Sigmoid colon (tissue), 7 donors: ENCODE results near the gene RMND1. TPM values are rescaled to one million over a fixed set of nuclear protein-coding genes. Genes with fewer than 3 reads are reported as not detected.
A peak's percentile ranks its signal among the peaks of the same experiment; 100 is the strongest.

Source experiments
- DNase-seq: peaks from one replicate; pipeline ENCODE4 v3.0.0-alpha.2; 2019
- H3K27ac ChIP-seq, 4 donors: fragments of 200-600 bp; sonication (generic); one replicate each; pipeline ENCODE4 v1.5.1; 2016 to 2019; ENCODE audit warnings: mild to moderate bottlenecking in 1 of 4
- H3K27me3 ChIP-seq, 3 donors: fragments of 200-600 bp; sonication (generic); one replicate each; pipeline ENCODE4 v1.5.1; 2019; ENCODE audit warnings: mild to moderate bottlenecking in 1 of 3
- H3K36me3 ChIP-seq, 4 donors: fragments of 200-600 bp; sonication (generic); one replicate each; pipeline ENCODE4 v1.5.1; 2016 to 2019
- H3K4me1 ChIP-seq, 4 donors: fragments of 200-600 bp; sonication (generic); one replicate each; pipeline ENCODE4 v1.5.1; 2017 to 2019
- H3K4me3 ChIP-seq, 4 donors: fragments of 200-600 bp; sonication (generic); one replicate each; pipeline ENCODE4 v1.5.1; 2017 to 2019; ENCODE audit warnings: mild to moderate bottlenecking in 2 of 4, moderate library complexity in 1 of 4
- H3K9me3 ChIP-seq, 4 donors: fragments of 200-600 bp in 3 of 4; sonication (generic) in 3 of 4; one replicate each; pipeline versions ENCODE4 v1.5.1 to v1.6.1; 2013 to 2019
- CTCF ChIP-seq, 4 experiments: fragments of 450-650 bp in 3 of 4; fragments of 200-600 bp in 1 of 4; IDR thresholded peaks; one replicate each; pipeline ENCODE4 v1.5.1; 2016 to 2019; ENCODE audit warnings: antibody characterized with exemption in 4 of 4, mild to moderate bottlenecking in 3 of 4, moderate library complexity in 2 of 4
- EP300 ChIP-seq, 4 donors: sonication (generic); formaldehyde crosslinking; IDR thresholded peaks; one replicate each; pipeline ENCODE4 v1.6.1; 2017; ENCODE audit warnings: antibody characterized with exemption in 4 of 4
- POLR2A ChIP-seq, 2 donors: fragments of 450-650 bp; IDR thresholded peaks; one replicate each; pipeline ENCODE4 v1.6.1; 2016; ENCODE audit warnings: antibody characterized with exemption in 2 of 2, mild to moderate bottlenecking in 2 of 2, moderate library complexity in 2 of 2
- POLR2AphosphoS5 ChIP-seq, 4 donors: sonication (generic); formaldehyde crosslinking; IDR thresholded peaks; one replicate each; pipeline ENCODE4 v1.6.1; 2017; ENCODE audit warnings: antibody characterized with exemption in 4 of 4
- WGBS, 2 donors: extraction: QIAGEN DNeasy Blood & Tissue Kit; methylation state at CpG; one replicate each; pipeline ENCODE4 v1.1.7; 2013; 5-methylcytosine and 5-hydroxymethylcytosine counted together
- intact Hi-C: fragments of 100-400 bp; cut with DNase I; formaldehyde crosslinking; loops from one replicate; pipeline ENCODE4 v1.15.1; 2023
- polyA plus RNA-seq, 3 donors: library from polyadenylated mRNA; stranded (reverse); fragments of 200-250 nt; gene quantifications; one replicate each; pipeline ENCODE4 v1.2.3, GENCODE V29; 2013
- total RNA-seq, 4 donors: library from RNA; depleted of rRNA; stranded (reverse); fragments of >200 nt; gene quantifications; one replicate each; pipeline ENCODE4 v1.1.0, GENCODE V29; 2016
- donor health status: healthy with polysubstance abuse.
- donor health status: Bipolar disorder and iron deficiency.
- donor health status: healthy.

The RMND1 gene
- total and polyA plus RNA-seq, 7 donors: 12.4 to 26.3 (median 16.9) TPM

GRCh38 chr6:151495380-151495779 lies 43.5 kb upstream of the RMND1 start:
- Histone ChIP-seq H3K36me3 (no peaks in the 10 kb centered on the region), H3K27ac (no peak overlapping the region), H3K4me3 (no peak overlapping the region), H3K9me3 (no peaks in the 10 kb centered on the region), H3K4me1 (peaks cover 0 to 20% (median 7%) of the 10 kb centered on the region in 4 donors), H3K27me3 (peaks cover 0 to 35% (median 15%) of the 10 kb centered on the region in 3 donors)
- intact Hi-C loops: no loop called here
- WGBS, 2 donors: 88 to 91% methylated on average over 9 of the region's 9 CpGs
- TF ChIP-seq POLR2AphosphoS5 (IDR thresholded peaks at IDR 0.05) (no peak), EP300 (IDR thresholded peaks at IDR 0.05) (no peak), POLR2A (IDR thresholded peaks at IDR 0.05) (no peak), CTCF (IDR thresholded peaks at IDR 0.05) (no peak)
- no peak for DNase-seq

DNA sequence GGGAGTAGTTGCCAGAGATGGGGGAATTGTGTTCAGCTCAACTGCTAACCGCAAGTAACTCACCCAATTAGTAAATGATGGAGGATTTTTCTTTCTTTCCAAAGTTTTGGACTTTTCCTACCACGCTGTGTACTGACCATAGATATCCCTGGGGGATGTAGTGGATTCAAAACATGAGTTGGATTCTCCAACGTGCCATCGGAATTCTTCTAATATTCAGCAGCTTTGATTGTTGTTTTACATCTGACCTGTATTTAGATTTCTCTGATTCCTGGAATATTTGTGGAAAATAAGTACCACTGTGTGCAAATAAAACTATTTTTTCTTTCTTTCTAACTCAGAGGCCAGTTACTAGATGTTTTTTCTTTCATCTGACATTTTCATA lies 43.0 kb upstream of the RMND1 start:
- H3K4me1 ChIP-seq: peaks cover 0 to 20% (median 7%) of the 10 kb centered on the region in 4 donors
- TF ChIP-seq POLR2AphosphoS5 (IDR thresholded peaks at IDR 0.05) (no peak), EP300 (IDR thresholded peaks at IDR 0.05) (no peak), POLR2A (IDR thresholded peaks at IDR 0.05) (no peak), CTCF (IDR thresholded peaks at IDR 0.05) (no peak)
- H3K9me3 ChIP-seq: no peaks in the 10 kb centered on the region
- intact Hi-C loops: no loop called here
- H3K27me3 ChIP-seq: peaks cover 0 to 35% (median 15%) of the 10 kb centered on the region in 3 donors
- peak overlapping the region in 2 of 4 donors; percentile 21 to 62 for H3K27ac ChIP-seq
- H3K36me3 ChIP-seq: no peaks in the 10 kb centered on the region
- peak overlapping the region in 3 of 4 donors; percentile 51 to 70 (median 67) for H3K4me3 ChIP-seq
- 40 to 54% methylated on average over 4 of the region's 4 CpGs for WGBS, 2 donors
- no peak for DNase-seq

DNA sequence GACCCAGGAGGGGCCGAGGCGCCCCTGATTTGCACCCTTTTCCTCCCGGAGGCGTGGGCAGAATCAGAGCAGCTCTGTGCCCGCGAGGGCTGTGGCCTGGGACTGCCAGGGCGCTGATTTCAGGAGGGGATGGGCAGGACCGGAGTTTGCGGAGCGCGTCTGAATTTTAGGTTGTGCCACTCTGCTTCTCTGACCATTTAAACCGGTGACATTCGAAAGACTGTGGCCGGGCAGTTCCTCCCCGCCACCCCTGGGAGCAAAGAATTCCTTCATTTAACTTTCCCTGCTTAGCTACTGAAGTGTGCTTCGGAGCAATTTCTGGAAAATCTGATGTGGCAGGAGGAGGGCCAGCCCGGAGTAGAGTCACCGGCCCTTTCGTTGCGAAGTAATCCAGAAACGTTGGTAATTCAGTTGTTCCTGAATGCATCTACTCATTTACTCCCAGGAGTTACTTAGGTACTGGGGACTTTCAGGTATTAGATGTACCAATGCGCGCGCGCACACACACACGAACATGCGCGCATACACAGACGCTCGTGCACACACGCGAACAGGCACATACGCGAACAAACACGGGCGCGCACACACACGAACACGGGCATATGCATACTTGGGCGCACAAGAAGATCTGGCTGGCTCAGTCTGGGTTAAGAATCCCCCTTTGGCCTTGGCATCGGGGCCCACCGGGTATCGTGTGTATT lies 42.5 kb upstream of the RMND1 start:
- no peaks in the 10 kb centered on the region for H3K36me3 ChIP-seq
- no peak for DNase-seq
- intact Hi-C loops: no loop called here
- H3K4me1 ChIP-seq: peaks cover 0 to 20% (median 7%) of the 10 kb centered on the region in 4 donors
- WGBS, 2 donors: 2% methylated on average over 43 of the region's 43 CpGs
- peak overlapping the region; percentile 33 to 70 (median 59) for H3K4me3 ChIP-seq
- H3K9me3 ChIP-seq: no peaks in the 10 kb centered on the region
- H3K27me3 ChIP-seq: peaks cover 0 to 35% (median 15%) of the 10 kb centered on the region in 3 donors
- TF ChIP-seq POLR2A (IDR thresholded peaks at IDR 0.05): no peak
- TF ChIP-seq CTCF (IDR thresholded peaks at IDR 0.05): no peak
- no peak for TF ChIP-seq POLR2AphosphoS5 (IDR thresholded peaks at IDR 0.05)
- no peak for TF ChIP-seq EP300 (IDR thresholded peaks at IDR 0.05)
- peak overlapping the region; percentile 37 to 64 (median 53) for H3K27ac ChIP-seq

DNA sequence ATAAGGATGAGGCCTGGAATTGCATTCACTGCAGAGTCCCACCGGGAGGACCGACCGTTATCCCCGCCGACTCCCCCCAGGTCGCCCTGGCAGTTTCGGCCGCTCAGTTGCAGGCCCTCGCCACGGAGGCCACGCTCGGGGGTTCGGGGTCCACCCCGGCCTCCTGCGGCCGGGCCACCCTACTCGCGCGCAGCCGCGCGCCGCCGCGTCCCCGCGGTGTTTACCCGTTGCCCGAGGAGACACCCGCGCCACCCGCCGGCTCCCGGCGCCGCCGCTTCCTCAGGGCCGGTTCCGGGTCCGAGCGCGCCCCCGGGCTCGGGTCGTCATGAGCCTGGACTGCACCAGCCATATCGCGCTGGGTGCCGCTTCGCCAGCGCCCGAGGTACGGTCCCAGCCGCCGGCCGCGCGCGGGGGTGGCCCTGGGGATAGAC lies 41.9 kb upstream of the RMND1 start, which contains the start of gene CCDC170:
CCDC170 (plus strand) TSS at position 214 of the 431 bp plus-strand sequence; CDS start at position 326, 112 bp downstream.
- intact Hi-C loops: no loop called here
- TF ChIP-seq POLR2A (IDR thresholded peaks at IDR 0.05): no peak
- TF ChIP-seq EP300 (IDR thresholded peaks at IDR 0.05): no peak
- no peak for TF ChIP-seq CTCF (IDR thresholded peaks at IDR 0.05)
- TF ChIP-seq POLR2AphosphoS5 (IDR thresholded peaks at IDR 0.05): no peak
- WGBS, 2 donors: 1% methylated on average over 58 of the region's 58 CpGs

More for the DNA sequence above, 41.9 kb upstream of the RMND1 start, which contains the start of gene CCDC170:
- H3K9me3 ChIP-seq: no peaks in the 10 kb centered on the region
- peak within 1 kb of the TSS; percentile 33 to 70 (median 59) for H3K4me3 ChIP-seq
- H3K27me3 ChIP-seq: peaks cover 0 to 35% (median 15%) of the 10 kb centered on the region in 3 donors
- peak within 1 kb of the TSS; percentile 37 to 64 (median 53) for H3K27ac ChIP-seq
- peaks cover 0 to 20% (median 7%) of the 10 kb centered on the region in 4 donors for H3K4me1 ChIP-seq
- no peaks in the 10 kb centered on the region for H3K36me3 ChIP-seq
- DNase-seq: no peak
